GM21723 (cell line): ENCODE results near the gene PPP2R5A.
"Not testable (repeated sequence)": the region's sequence is repeated elsewhere in the genome, so short reads cannot be mapped to it uniquely, and the experiment has no call there.

Experiments used
- ATAC-seq: cut with Tn5 transposase; IDR thresholded peaks from one replicate; pipeline ENCODE4 v1.9.1; 2021; ENCODE audit warnings: mild to moderate bottlenecking, moderate library complexity; ENCODE audit not compliant: unreplicated experiment

Gene PPP2R5A

GRCh38 chr1:212267017-212267416, 18.2 kb upstream of the PPP2R5A start:
- no peak for ATAC-seq

- ATAC-seq: no peak
These were observed 17.8 kb upstream of the PPP2R5A start for GRCh38 chr1:212267460-212267859.

GRCh38 chr1:212269306-212269705, 15.9 kb upstream of the PPP2R5A start:
- ATAC-seq: no peak

GRCh38 chr1:212270564-212270963, 14.6 kb upstream of the PPP2R5A start:
- ATAC-seq: no peak

- ATAC-seq: no peak
These were observed 14.0 kb upstream of the PPP2R5A start for GRCh38 chr1:212271234-212271633.

- ATAC-seq: no peak
These were observed 13.3 kb upstream of the PPP2R5A start for GRCh38 chr1:212271823-212272485.

GRCh38 chr1:212281590-212281989, 3.6 kb upstream of the PPP2R5A start:
- ATAC-seq: no peak

- ATAC-seq: no peak
These were observed 1.5 kb upstream of the PPP2R5A start for GRCh38 chr1:212283741-212284140.

GRCh38 chr1:212284332-212284743, 872 bp upstream of the PPP2R5A start:
- ATAC-seq: no peak

- peak; percentile 15 for ATAC-seq
These were observed 710 bp downstream of the PPP2R5A start for GRCh38 chr1:212285685-212286555.

- no peak for ATAC-seq
These were observed 1.4 kb downstream of the PPP2R5A start for GRCh38 chr1:212286556-212287131.

GRCh38 chr1:212287261-212287895, 2.2 kb downstream of the PPP2R5A start:
- no peak for ATAC-seq

GRCh38 chr1:212287995-212288394, 2.8 kb downstream of the PPP2R5A start:
- ATAC-seq: not testable (repeated sequence)

- ATAC-seq: no peak
These were observed 3.4 kb downstream of the PPP2R5A start for GRCh38 chr1:212288615-212289014.

GRCh38 chr1:212289262-212290077, 4.3 kb downstream of the PPP2R5A start:
- no peak for ATAC-seq

GRCh38 chr1:212290608-212291007, 5.4 kb downstream of the PPP2R5A start:
- ATAC-seq: no peak

GRCh38 chr1:212291505-212292134, 6.4 kb downstream of the PPP2R5A start:
- peak; percentile 55 for ATAC-seq

GRCh38 chr1:212292250-212293105, 7.3 kb downstream of the PPP2R5A start:
- ATAC-seq: no peak

- ATAC-seq: no peak
These were observed 8.4 kb downstream of the PPP2R5A start for GRCh38 chr1:212293579-212293978.
